Activated CD8-positive, alpha-beta T cell treated with anti-CD3 and anti-CD28 coated beads, Interleukin-2, amount 10 ng/mL, durations not matched to agents 7 days and 5 days (primary cell): ENCODE data around the gene AP1B1. TPM values are rescaled to one million over a fixed set of nuclear protein-coding genes. Genes with fewer than 3 reads are reported as not detected.
"Not testable (repeated sequence)": the region's sequence is repeated elsewhere in the genome, so short reads cannot be mapped to it uniquely, and the experiment has no call there.

Source experiments
- ATAC-seq: fragments of 150-1000 bp; cut with Tn5 transposase; one replicate; pipeline ENCODE4 v1.10.0; 2021; ENCODE audit warnings: moderate library complexity
- CTCF ChIA-PET: fragments of 350-600 bp; sonication (Branson Sonifier 250); formaldehyde crosslinking; loops from one replicate; lab custom pipeline; 2021; ENCODE audit warnings: antibody characterized with exemption; lab: Charles Lee
- POLR2A ChIA-PET: fragments of 350-600 bp; sonication (Branson Sonifier 250); formaldehyde crosslinking; loops from one replicate; lab custom pipeline; 2021; ENCODE audit warnings: antibody characterized with exemption; lab: Charles Lee
- DNase-seq: peaks from one replicate; pipeline ENCODE4 v3.0.0-alpha.2; 2020
- H3K27ac Mint-ChIP-seq: one replicate; pipeline ENCODE4 v1.8.0; 2021; ENCODE audit warnings: mild to moderate bottlenecking, mixed read lengths
- H3K27me3 Mint-ChIP-seq: one replicate; pipeline ENCODE4 v1.8.0; 2021; ENCODE audit warnings: low read depth, mixed read lengths
- H3K36me3 Mint-ChIP-seq: one replicate; pipeline ENCODE4 v1.8.0; 2021; ENCODE audit warnings: low read depth, mixed read lengths
- H3K4me1 Mint-ChIP-seq: one replicate; pipeline ENCODE4 v1.8.0; 2021; ENCODE audit warnings: low read depth, mixed read lengths
- H3K4me3 Mint-ChIP-seq: one replicate; pipeline ENCODE4 v1.8.0; 2021; ENCODE audit warnings: mild to moderate bottlenecking, mixed read lengths
- H3K9me3 Mint-ChIP-seq: one replicate; pipeline ENCODE4 v1.8.0; 2022; ENCODE audit warnings: mixed read lengths; ENCODE audit not compliant: insufficient read depth
- total RNA-seq, 2 experiments: library from RNA; stranded (reverse); gene quantifications; one replicate each; pipeline ENCODE4 v1.2.3, GENCODE V29; 2021

Gene AP1B1
- total RNA-seq, 2 experiments from 2014 or later, result 77.7 to 84.7 TPM

GRCh38 chr22:29345932-29346331 is 42.4 kb downstream of the AP1B1 start:
- Mint-ChIP-seq H3K4me3 (no peak overlapping the region), H3K27me3 (no peaks in the 10 kb centered on the region), H3K36me3 (peaks cover 56% of the 10 kb centered on the region), H3K9me3 (no peaks in the 10 kb centered on the region), H3K4me1 (no peaks in the 10 kb centered on the region), H3K27ac (no peak overlapping the region)
- DNase-seq (no peak), ATAC-seq (no peak)
- CTCF ChIA-PET, result interaction anchor here (1.4 kb wide), 1 partner anchor 34 kb away, joined by 3 read pairs; no protein-coding TSS in a partner anchor
- POLR2A ChIA-PET, result no interaction called here

GRCh38 chr22:29344889-29345288 is 43.5 kb downstream of the AP1B1 start:
- H3K36me3 Mint-ChIP-seq, result peaks cover 49% of the 10 kb centered on the region
- H3K27ac Mint-ChIP-seq, ATAC-seq, CTCF ChIA-PET, H3K4me1 Mint-ChIP-seq, H3K4me3 Mint-ChIP-seq, H3K9me3 Mint-ChIP-seq, DNase-seq, H3K27me3 Mint-ChIP-seq, POLR2A ChIA-PET: not testable (repeated sequence)

- ATAC-seq (no peak), DNase-seq (no peak)
- Mint-ChIP-seq H3K9me3 (no peaks in the 10 kb centered on the region), H3K27me3 (no peaks in the 10 kb centered on the region), H3K4me1 (no peaks in the 10 kb centered on the region), H3K36me3 (peaks cover 47% of the 10 kb centered on the region), H3K4me3 (no peak overlapping the region), H3K27ac (no peak overlapping the region)
- CTCF ChIA-PET, result no interaction called here
- POLR2A ChIA-PET, result no interaction called here
Observed at GRCh38 chr22:29344137-29344536, 44.2 kb downstream of the AP1B1 start.

- Mint-ChIP-seq H3K27me3 (no peaks in the 10 kb centered on the region), H3K27ac (no peak overlapping the region), H3K36me3 (peaks cover 46% of the 10 kb centered on the region), H3K9me3 (no peaks in the 10 kb centered on the region), H3K4me3 (no peak overlapping the region), H3K4me1 (no peaks in the 10 kb centered on the region)
- no peak for DNase-seq
- ChIA-PET CTCF (no interaction called here), POLR2A (no interaction called here)
- no peak for ATAC-seq
Observed at GRCh38 chr22:29343313-29343805, 45.0 kb downstream of the AP1B1 start.

GRCh38 chr22:29342577-29343312 is 45.6 kb downstream of the AP1B1 start:
- DNase-seq (no peak), ATAC-seq (no peak)
- Mint-ChIP-seq H3K9me3 (no peaks in the 10 kb centered on the region), H3K4me3 (no peak overlapping the region), H3K36me3 (peaks cover 52% of the 10 kb centered on the region), H3K27me3 (no peaks in the 10 kb centered on the region), H3K4me1 (no peaks in the 10 kb centered on the region), H3K27ac (no peak overlapping the region)
- ChIA-PET POLR2A (no interaction called here), CTCF (no interaction called here)

- Mint-ChIP-seq H3K36me3 (peaks cover 47% of the 10 kb centered on the region), H3K27me3 (no peaks in the 10 kb centered on the region), H3K4me3 (no peak overlapping the region), H3K27ac (no peak overlapping the region), H3K9me3 (no peaks in the 10 kb centered on the region), H3K4me1 (no peaks in the 10 kb centered on the region)
- ATAC-seq (no peak), DNase-seq (no peak)
- ChIA-PET CTCF (no interaction called here), POLR2A (no interaction called here)
Observed at GRCh38 chr22:29342177-29342576, 46.2 kb downstream of the AP1B1 start.

GRCh38 chr22:29341849-29342127 is 46.6 kb downstream of the AP1B1 start:
- no peaks in the 10 kb centered on the region for H3K4me1 Mint-ChIP-seq
- ChIA-PET POLR2A (no interaction called here), CTCF (no interaction called here)
- H3K36me3 Mint-ChIP-seq, result peaks cover 44% of the 10 kb centered on the region
- H3K9me3 Mint-ChIP-seq, result no peaks in the 10 kb centered on the region
- H3K4me3 Mint-ChIP-seq, result no peak overlapping the region
- no peak for ATAC-seq
- H3K27ac Mint-ChIP-seq, result no peak overlapping the region
- H3K27me3 Mint-ChIP-seq, result no peaks in the 10 kb centered on the region
- no peak for DNase-seq

GRCh38 chr22:29341056-29341848 is 47.1 kb downstream of the AP1B1 start:
- H3K4me3 Mint-ChIP-seq, result no peak overlapping the region
- ATAC-seq (no peak), DNase-seq (no peak)
- H3K9me3 Mint-ChIP-seq, result no peaks in the 10 kb centered on the region
- H3K27ac Mint-ChIP-seq, result no peak overlapping the region
- ChIA-PET CTCF (no interaction called here), POLR2A (no interaction called here)
- H3K36me3 Mint-ChIP-seq, result peaks cover 41% of the 10 kb centered on the region
- H3K27me3 Mint-ChIP-seq, result no peaks in the 10 kb centered on the region
- no peaks in the 10 kb centered on the region for H3K4me1 Mint-ChIP-seq

GRCh38 chr22:29340566-29340965 is 47.8 kb downstream of the AP1B1 start:
- Mint-ChIP-seq H3K27ac (no peak overlapping the region), H3K36me3 (peaks cover 41% of the 10 kb centered on the region), H3K9me3 (no peaks in the 10 kb centered on the region), H3K27me3 (no peaks in the 10 kb centered on the region), H3K4me1 (no peaks in the 10 kb centered on the region), H3K4me3 (no peak overlapping the region)
- DNase-seq (no peak), ATAC-seq (no peak)
- POLR2A ChIA-PET, result no interaction called here
- CTCF ChIA-PET, result no interaction called here

GRCh38 chr22:29339381-29340235 is 48.8 kb downstream of the AP1B1 start:
- H3K27me3 Mint-ChIP-seq, result no peaks in the 10 kb centered on the region
- no peak for DNase-seq
- H3K9me3 Mint-ChIP-seq, result no peaks in the 10 kb centered on the region
- H3K4me1 Mint-ChIP-seq, result no peaks in the 10 kb centered on the region
- no peak for ATAC-seq
- H3K27ac Mint-ChIP-seq, result no peak overlapping the region
- peaks cover 46% of the 10 kb centered on the region for H3K36me3 Mint-ChIP-seq
- no peak overlapping the region for H3K4me3 Mint-ChIP-seq
- ChIA-PET CTCF (no interaction called here), POLR2A (no interaction called here)

- POLR2A ChIA-PET, result no interaction called here
Observed at GRCh38 chr22:29338398-29338797, 50.0 kb downstream of the AP1B1 start.

More at GRCh38 chr22:29338398-29338797, 50.0 kb downstream of the AP1B1 start:
- CTCF ChIA-PET, result no interaction called here
- H3K36me3 Mint-ChIP-seq, result peaks cover 48% of the 10 kb centered on the region
- H3K27me3 Mint-ChIP-seq, result no peaks in the 10 kb centered on the region
- H3K4me3 Mint-ChIP-seq, result no peak overlapping the region
- no peaks in the 10 kb centered on the region for H3K9me3 Mint-ChIP-seq
- ATAC-seq, result no peak
- H3K4me1 Mint-ChIP-seq, result no peaks in the 10 kb centered on the region
- no peak overlapping the region for H3K27ac Mint-ChIP-seq
- no peak for DNase-seq
